ENCODE measurements around the gene FABP3. TPM values are rescaled to one million over a fixed set of nuclear protein-coding genes. Genes with fewer than 3 reads are reported as not detected.

FABP3 gene
- total and polyA plus RNA-seq, 2 of the 8 experiments (the other 6 are each of a cell fraction or from before 2014, with no cell fraction given) = 34.8 to 43.9 TPM

GRCh38 chr1:31412205-31412604, 39.3 kb upstream of the FABP3 start (continued):
- TF ChIP-seq ATF3 (IDR thresholded peaks at IDR 0.05; ENCODE audit: insufficient read depth, low read depth, low read length) = no peak

All from H1 (cell line).